Stimulated activated CD8-positive, alpha-beta memory T cell treated with anti-CD3 and anti-CD28 coated beads, Interleukin-2, amount 100 ng/mL, for 1 hour (primary cell): ENCODE results near the gene PRSS3.
"Not testable (repeated sequence)": the region's sequence is repeated elsewhere in the genome, so short reads cannot be mapped to it uniquely, and the experiment has no call there.

Experiments used
- DNase-seq, 2 donors: peaks; one replicate each; pipeline ENCODE4 v3.0.0-alpha.2; 2020; ENCODE audit warnings: low read depth in 2 of 2

PRSS3 gene

DNA sequence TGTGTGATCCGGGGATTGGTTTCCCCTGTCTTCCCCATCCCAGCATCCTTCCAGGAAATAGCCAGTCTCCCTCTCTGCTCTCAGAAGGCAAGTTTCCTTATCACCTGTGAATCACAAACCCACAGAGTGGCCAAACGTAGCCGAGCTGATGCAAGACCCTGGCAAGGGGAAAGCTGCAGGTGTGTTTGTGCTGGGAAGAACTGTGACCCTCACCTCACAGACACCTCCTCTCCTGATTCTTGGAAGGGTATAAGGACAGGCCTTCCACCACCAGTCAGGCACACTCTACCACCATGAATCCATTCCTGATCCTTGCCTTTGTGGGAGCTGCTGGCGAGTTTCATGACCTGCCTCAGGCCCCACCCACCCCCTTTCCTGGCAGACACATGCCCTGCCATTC lies at the start of gene PRSS3:
TSS of gene PRSS3 (plus strand) at position 281 of the 400 bp plus-strand sequence. CDS start at position 294, 13 bp downstream.
- no peak for DNase-seq

DNA sequence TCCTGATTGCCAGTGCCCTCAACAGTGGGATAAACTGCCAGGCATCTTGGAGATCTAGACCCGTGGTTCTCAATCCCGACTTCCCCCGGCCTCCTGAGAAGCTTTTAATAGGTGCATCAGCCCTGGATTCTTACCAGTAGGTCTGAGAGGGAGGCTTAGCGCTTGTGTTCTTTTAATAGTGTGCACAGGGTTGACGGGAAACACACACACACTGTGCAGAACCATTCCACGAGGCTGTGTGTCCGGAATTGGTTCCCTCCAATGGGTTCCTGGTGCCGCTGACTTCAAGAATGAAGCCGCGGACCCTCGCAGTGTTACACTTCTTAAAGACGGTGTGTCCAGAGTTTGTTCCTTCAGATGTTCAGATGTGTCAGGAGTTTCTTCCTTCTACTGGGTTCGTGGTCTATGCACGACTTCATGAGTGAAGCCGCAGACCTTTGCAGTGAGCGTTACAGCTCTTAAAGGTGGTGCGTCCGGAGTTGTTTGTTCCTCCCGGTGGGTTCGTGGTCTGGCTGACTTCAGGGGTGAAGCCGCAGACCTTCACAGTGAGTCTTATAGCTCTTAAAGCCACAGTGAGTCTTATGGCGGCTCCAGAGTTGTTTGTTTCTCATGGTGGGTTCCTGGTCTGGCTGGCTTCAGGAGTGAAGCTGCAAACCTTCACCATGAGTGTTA lies 46.6 kb upstream of the PRSS3 start:
- DNase-seq = peak; percentile 18 to 31

DNA sequence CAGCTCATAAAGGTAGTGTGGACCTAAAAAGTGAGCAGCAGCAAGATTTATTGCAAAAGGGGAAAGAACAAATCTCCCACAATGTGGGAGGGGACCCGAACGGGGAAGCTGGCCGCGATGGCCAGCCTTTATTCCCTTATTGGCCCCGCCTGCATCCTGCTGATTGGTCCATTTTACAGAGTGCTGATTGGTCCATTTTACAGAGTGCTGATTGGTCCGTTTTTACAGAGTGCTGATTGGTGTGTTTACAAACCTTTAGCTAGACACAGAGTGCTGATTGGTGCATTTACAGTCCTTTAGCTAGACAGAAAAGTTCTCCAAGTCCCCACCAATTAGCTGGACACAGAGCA lies 46.1 kb upstream of the PRSS3 start:
- not testable (repeated sequence) for DNase-seq

DNA sequence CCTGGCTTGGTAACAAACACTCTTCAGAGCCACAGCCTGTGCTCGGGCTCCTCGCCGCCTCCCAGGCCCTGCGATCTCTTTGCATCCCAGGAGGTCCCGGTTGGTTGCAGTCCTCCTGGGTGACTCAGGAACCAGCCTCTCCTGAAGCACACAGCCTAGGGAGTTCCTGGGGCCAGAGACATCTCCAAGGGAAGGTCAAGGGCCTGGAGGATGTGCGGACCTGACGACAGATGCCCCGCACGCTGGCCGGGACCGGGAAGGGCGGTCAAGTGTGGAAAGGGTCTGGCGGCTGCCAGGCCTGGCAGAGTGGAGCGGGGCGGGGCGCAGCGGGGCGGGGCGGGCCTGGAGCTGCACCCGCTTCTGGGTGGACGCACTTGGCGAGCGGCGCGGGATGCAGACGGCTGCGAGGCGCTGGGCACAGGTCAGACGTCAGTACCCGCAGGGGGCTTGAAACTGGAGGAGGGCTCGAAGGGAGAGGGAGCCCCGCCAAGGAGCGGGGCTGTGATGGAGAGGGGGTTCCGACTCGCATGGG lies 45.0 kb upstream of the PRSS3 start:
- DNase-seq = no peak

DNA sequence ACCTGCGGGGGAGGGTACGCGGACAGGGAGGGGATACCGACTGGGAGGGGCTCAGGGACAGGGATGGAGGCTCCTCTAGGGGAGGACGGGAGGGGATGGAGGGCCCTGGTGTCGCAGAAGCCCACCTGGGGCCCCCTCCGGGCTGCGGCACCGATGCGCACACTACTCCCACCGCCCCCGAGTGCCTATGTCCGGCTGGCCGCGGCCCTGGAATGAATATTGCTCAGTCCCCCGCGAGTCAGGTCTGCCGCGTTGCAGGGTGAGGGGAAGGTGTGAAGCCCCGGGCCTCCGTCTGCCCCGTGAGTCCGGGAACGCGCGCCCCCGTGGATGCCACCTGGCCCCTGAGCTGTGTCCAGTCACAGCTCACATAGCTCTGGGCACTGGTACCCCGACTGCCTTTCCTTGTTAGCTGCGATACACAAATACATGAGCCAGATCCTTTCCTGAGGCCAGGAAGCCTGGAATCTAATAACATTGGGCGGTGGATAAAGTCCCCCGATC lies 44.5 kb upstream of the PRSS3 start:
- DNase-seq = no peak

DNA sequence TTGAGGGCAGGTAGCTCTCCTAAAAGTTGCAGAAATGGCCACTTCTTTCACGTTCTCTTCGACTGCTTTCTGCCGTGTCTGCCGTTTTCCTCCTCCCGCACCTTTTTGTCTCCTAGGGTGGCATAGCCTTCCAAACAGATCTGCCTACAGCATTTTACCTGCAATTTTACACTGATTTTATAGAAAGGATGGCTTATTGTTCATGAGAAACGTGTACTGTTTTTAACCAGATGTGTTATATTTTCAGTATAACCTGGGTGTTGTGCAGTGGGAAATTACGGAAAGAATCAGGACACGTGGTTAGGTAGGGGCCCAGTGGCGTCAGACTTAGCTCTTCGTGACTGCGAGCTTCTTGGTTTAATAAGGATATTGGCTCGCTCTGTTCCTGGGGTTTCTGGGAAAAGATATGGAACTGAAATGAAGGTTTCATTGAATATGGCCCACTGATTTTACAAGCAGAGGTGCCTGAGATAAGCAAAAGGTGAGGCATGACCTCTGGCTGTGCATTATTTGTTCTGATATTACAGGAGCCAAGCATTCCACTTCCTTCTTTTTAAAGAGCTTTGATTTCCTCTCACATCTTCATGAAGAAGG lies 43.7 kb upstream of the PRSS3 start:
- DNase-seq = no peak

DNA sequence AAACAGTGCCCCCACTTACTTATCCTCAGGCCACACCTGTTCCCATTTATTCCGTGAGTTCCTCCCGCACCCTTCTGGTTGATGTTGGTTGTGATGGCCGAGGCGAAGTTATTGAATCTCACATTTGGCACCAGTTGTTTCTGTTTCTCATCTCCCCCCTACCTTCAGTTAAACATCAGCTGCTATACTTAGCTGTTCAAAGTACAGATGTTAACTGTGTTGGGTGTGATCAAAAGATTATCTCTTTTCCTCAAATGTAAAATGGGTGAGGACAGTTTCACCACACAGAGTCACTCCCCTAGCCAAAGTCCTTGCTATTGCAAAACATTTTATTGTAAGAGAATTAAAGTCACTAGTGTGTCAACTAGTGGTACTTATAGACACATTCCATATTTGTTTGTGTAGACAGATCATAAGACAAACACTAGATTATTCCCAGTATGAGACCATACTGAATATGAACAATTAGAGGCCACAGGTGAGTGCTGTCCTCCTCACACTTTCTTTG lies 43.2 kb upstream of the PRSS3 start:
- no peak for DNase-seq

DNA sequence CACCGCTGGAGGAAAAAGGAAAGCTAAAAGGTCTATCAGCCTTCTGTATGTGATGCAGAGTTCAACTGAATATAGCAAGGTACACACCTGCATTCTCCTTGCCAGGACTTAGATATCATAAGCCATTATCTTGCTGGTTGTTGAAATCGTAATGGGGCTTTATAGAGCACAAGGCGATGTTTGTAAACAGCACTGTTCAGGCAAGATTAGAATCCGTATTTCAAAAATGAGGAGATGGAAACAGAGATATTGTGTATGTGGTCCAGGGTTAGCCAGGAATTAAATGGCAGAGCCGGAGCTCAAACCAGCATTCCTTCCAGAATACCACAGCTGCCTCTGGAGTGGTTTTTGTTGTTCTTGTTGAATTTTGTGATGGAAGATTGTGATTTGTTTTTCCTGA lies 42.6 kb upstream of the PRSS3 start:
- not testable (repeated sequence) for DNase-seq

DNA sequence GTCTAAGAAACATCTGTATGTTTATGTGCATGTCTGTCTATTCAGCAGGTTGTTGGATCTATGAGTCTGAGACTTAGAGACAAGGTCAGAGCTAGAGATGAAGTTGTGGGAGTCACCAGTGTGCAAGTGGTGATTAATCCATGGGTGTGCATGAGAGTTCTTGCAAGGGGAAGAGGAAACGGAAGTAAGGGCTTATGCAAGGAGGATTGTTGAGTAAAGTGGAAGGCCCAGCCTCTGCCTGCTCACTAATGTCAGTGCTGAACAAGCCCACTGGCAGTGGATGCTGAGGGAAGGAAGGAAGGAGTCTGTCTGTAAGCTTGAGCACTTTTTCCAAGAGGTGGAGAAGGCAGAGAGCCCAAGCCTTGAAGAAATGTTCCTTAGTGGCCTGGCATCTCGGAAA lies 35.7 kb upstream of the PRSS3 start:
- not testable (repeated sequence) for DNase-seq

DNA sequence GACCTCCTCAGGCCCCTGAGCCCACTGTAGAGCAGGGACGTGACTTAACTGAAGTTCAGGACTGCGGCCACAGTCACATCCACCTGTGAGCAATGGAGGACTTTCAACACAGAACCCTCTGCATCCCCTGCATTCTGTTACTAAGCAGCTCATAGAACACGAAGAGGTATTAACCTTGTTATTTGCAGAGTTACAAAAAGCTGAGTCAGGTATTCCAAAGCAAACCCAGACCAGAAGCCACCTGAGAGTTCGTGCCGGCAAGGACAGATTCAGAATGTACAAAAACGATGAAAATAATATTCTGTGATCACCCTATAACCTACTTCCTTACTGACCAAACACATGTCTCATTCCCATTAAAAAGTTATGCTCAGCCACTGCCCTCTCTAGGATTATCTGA lies 33.0 kb upstream of the PRSS3 start:
- no peak for DNase-seq

DNA sequence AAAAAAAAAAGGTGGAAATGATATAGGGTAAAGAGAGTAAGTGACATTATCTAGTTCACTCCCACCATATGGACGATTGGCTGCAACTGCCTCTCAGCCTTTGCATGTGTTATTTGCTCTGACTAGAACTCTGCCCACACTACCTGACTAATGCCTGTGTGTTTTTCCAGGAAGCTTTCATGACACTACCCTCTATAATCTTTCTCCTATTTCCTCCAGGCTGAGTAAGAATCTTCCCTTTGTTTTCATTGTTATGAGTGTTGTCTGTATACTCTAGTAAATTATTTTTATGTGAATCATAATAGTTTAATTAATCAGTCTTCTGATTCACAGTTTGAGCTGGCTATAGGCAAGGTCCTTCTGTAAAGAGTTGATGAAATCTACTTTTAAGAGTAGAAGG lies 31.7 kb upstream of the PRSS3 start:
- not testable (repeated sequence) for DNase-seq

DNA sequence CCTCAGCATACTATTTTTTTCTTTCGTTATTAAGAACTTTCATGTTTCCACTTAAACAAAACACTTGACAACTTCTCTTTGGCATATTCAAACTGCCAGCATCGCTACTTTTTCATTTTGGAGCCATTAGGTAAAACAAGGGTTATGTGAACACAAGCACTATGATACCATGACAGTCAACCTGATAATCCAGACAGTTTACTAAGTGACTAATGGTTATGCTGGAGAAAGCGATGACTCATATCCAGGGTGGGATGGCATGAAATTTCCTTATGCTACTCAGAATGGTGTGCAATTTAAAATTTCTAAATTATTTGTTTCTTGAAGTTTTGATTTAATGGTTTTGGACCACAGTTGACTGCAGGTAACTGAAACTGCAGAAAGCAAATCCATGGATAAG lies 29.9 kb upstream of the PRSS3 start:
- DNase-seq = no peak

DNA sequence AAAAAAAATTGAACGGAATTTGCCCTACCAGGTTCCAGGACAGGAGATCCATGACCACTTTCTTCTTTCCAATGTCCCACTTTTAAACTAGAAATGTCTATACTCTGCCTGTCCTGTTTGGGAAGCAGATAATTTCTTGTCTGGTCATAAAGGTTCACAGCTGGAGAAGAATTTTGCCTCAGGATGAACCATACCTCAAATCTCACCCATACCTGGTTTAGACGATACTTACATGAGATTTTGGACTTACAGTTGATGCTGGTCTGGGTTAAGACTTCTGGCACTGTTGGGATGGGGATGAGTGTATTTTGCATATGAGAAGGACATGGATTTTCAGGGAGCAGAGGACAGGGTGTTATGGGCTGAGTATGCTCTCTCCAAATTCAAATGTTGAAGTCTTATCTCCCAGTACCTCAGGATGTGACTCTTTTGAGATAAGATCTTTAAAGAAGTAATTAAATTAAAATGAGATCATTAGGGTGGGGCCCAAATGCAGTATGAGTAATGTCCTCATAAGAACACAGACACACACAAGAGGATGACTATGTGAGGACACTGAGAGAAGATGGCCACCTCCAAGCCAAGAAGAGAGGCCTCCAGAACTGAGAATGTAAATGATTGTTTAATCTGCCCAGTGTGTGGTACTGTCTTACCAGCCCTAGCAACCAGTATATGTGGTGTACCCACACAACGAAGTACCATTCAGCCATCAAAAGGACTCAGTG lies 25.0 kb upstream of the PRSS3 start:
- not testable (repeated sequence) for DNase-seq

DNA sequence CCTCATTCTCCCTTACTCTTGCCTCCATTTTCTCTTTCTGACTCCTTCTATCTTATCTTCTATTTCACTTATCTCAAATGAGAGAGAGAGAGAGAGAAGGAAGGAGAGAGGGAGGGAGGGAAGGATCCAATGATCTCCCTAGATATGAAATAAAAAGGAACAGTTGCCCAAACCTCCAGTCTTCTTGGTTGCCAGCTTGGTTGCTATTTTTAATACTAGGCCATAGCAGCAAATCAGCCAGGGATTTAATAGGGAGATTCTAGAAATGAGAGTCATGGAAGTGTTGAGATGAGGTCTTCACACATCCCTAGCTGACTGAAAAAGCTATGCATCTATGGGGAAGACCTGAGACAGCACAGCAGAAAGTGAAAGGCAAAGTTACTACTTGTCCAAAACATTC lies 22.2 kb upstream of the PRSS3 start:
- DNase-seq = not testable (repeated sequence)

DNA sequence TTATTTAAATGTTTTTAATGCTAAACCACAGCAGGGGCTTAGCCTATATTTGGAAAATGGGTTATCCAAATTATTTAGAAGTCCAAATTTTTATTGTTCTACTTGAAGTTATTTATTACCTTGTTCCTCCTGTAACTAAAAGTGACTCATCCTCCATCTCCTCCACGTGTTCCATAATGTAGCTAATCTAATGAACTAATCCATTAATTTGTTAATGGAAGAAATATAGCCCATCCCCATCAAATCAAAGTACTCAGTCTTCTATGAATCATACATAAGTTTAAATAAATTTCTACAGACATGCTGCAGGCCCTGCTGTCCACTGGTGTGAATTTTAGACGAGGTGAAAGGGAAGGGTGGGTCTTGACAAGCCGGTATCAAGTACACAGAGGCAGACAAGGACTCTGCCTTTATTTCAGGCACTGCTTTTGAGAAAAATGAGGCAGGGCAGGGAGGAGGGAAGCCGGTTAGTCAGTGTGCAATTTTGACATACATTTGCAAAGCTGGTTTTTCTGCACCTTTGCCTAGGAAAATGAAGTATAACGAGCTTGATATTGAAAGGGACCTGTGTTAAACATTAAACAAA lies 21.2 kb upstream of the PRSS3 start:
- DNase-seq = not testable (repeated sequence)

DNA sequence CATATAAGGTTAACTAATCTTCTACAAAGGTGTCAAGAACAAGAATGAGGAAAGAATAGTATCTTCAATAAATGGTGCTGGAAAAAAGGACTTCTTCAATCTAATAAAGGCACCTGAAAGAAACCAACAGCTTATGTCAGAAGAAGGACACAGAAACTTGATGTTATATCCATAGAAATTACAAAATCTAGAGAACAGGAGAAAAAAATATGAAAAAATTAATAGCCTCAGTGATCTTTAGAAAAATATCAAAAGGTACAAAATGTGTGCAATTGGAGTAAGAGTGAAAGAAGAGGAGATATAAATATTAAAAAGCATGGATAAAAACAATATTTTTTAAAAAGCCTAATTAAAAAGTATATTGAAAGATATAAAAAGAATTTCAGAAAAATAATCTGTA lies 18.8 kb upstream of the PRSS3 start:
- no peak for DNase-seq

DNA sequence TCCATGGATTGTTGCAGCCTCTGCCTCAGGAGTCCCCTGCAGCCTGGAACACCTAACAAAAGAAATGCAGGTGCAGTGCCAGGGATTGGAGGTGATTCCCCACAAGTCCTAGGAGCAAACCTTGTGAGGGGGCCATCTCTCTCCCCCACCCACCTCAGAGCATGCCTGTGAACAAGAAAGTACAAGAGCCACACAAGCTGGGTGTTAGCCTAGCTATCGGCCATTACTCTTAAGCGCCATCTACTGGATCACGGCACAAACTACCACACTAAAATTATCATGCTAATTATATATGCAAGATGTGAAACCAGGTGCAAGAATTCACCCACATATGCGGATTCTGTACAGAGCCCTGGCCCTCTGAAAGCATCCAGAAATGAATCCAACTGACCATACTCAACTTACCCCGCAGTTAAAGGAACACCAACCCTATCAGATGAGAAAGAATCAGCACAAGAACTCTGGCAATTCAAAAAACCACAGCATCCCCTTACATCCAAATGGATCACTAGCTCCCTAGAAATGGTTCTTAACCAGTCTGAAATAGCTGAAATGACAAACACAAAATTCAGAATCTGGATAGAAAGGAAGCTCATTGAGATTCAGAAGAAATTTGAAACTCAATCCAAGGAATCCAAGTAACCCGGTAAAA lies 16.5 kb upstream of the PRSS3 start:
- DNase-seq = peak in 1 of 2 donors; percentile 10

DNA sequence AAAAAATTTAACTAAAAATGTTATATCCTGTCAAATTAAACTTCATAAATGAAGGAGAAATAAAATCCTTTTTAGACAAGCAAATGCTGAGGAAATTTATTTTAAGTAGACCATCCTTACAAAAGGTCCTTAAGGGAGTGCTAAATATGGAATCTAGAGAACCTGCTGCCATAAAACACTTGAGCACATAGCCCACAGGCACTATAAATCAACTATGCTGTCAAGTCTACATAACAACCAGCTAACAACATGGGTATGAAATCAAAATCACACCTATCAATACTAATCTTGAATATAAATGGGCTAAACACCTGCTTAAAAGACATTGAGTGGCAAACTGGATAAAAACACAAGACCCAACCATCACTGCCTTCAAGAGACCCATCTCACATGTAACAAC lies 15.1 kb upstream of the PRSS3 start:
- DNase-seq = no peak

DNA sequence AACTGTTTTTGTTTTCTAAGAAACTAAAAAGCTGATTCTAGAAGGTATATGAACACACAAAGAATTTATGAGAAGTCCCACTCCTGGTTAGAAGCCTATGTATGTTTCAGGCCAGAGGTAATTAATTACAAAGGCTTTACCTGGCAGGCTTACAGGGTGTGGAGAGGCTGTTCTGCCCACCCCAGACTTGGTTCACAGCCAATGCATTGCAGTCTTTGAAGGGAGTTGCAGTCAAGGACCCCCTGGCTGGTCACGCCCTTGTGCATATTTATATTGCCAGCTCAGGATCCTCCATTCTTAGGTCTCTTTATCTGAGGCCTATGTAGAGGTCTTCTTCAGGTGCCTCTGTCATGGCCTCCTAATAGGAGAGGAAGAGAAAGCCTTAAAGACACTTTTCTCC lies 13.6 kb upstream of the PRSS3 start:
- DNase-seq = no peak

DNA sequence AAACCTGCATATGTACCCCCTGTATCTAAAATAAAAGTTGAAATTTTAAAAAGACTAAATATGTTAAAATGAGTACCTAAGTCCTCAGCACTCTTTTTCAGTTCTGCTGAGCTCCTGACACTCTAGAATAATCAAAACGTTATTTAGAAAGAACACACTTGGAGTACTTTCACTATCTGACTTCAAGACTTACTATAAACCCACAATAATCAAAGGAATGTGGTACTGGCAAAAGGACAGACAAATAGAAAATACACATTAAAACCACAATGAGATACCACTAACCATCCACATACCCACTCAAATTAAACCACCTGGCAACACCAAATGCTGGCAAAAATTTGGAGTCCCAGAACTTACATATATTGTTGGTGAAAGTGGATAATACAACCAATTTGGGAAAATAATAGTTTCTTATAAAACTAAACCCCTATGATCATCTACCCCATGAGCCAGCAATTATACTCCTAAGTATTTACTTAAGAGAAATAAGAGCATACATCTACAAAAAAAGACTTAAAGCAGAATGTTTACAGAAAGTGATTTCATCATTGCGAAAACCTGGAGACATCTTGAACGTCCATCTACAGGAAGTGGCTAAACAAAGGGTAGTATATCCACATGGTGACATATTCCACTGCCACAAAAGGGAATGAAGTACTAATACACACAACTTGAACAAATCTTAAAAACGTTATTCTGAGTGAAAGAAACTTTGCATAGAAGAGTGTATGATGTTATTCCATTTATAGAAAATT lies 12.8 kb upstream of the PRSS3 start:
- no peak for DNase-seq

DNA sequence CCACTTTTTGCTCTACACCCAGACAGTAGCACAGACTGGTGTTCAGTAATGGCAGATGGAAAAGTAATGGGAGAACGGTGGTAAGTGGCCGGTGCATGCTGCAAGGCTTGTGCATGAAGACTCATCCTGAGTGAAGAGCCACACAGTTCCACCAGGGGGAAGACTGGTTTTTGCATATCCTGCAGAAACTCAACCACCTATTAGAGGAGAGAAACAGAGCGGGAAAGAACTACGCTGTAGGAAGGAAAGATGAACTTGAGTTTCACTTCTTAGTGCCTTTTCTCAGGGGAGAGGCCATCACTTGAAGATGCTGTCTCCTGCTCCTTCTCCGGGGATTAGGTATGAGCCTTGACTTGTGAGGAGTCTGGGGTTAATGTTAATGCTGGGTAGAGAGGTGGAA lies 9.4 kb upstream of the PRSS3 start:
- no peak for DNase-seq
